22Rv1 (cell line): Measurements from ENCODE around the gene RPL31.

Experiments used
- CTCF ChIP-seq: fragments of 450-650 bp; IDR thresholded peaks from 2 replicates; pipeline ENCODE4 v1.5.1; 2017; ENCODE audit warnings: mild to moderate bottlenecking
- ZFX ChIP-seq: fragments of 450-650 bp; IDR thresholded peaks from 2 replicates; pipeline ENCODE4 v1.6.1; 2017; ENCODE audit warnings: antibody characterized with exemption, borderline replicate concordance

GRCh38 chr2:100964681-100965169 lies 37.4 kb upstream of the RPL31 start:
- TF ChIP-seq ZFX, result no peak
- no peak for TF ChIP-seq CTCF
